ENCODE data around the gene PICK1. TPM values are rescaled to one million over a fixed set of nuclear protein-coding genes. Genes with fewer than 3 reads are reported as not detected.

The PICK1 gene
- total and polyA plus RNA-seq, 11 donors: 18.8 to 41.5 (median 22.8) TPM

GRCh38 chr22:38120359-38121110 lies 63.3 kb downstream of the PICK1 start:
- no peak for TF ChIP-seq CTCF (IDR thresholded peaks at IDR 0.05)
- TF ChIP-seq POLR2A (IDR thresholded peaks at IDR 0.05): no peak
- ATAC-seq (no peak), DNase-seq (peak in 1 of 5 donors; percentile 43)
- Histone ChIP-seq H3K4me3 (no peak overlapping the region), H3K36me3 (peaks cover 0 to 4% (median 0%) of the 10 kb centered on the region in 9 donors), H3K4me1 (no peaks in the 10 kb centered on the region), H3K27ac (no peak overlapping the region), H3K9me3 (no peaks in the 10 kb centered on the region), H3K27me3 (no peaks in the 10 kb centered on the region)
- 90 to 93% (median 92%) methylated on average over 22 to 28 of the region's 28 CpGs for WGBS, 4 donors
- intact Hi-C loops (cut with DNase I): no loop called here

GRCh38 chr22:38122616-38123015 lies 65.4 kb downstream of the PICK1 start:
- no peak for TF ChIP-seq POLR2A (IDR thresholded peaks at IDR 0.05)
- TF ChIP-seq CTCF (IDR thresholded peaks at IDR 0.05): no peak
- H3K9me3 ChIP-seq: no peaks in the 10 kb centered on the region
- 80 to 94% (median 92%) methylated on average over 4 to 6 of the region's 6 CpGs for WGBS, 4 donors
- DNase-seq (peak in 1 of 5 donors; percentile 45), ATAC-seq (no peak)
- H3K4me3 ChIP-seq: no peak overlapping the region
- no peaks in the 10 kb centered on the region for H3K27me3 ChIP-seq
- no peaks in the 10 kb centered on the region for H3K4me1 ChIP-seq
- H3K36me3 ChIP-seq: peaks cover 0 to 4% (median 0%) of the 10 kb centered on the region in 9 donors
- no peak overlapping the region for H3K27ac ChIP-seq
- intact Hi-C loops (cut with DNase I): no loop called here

DNA sequence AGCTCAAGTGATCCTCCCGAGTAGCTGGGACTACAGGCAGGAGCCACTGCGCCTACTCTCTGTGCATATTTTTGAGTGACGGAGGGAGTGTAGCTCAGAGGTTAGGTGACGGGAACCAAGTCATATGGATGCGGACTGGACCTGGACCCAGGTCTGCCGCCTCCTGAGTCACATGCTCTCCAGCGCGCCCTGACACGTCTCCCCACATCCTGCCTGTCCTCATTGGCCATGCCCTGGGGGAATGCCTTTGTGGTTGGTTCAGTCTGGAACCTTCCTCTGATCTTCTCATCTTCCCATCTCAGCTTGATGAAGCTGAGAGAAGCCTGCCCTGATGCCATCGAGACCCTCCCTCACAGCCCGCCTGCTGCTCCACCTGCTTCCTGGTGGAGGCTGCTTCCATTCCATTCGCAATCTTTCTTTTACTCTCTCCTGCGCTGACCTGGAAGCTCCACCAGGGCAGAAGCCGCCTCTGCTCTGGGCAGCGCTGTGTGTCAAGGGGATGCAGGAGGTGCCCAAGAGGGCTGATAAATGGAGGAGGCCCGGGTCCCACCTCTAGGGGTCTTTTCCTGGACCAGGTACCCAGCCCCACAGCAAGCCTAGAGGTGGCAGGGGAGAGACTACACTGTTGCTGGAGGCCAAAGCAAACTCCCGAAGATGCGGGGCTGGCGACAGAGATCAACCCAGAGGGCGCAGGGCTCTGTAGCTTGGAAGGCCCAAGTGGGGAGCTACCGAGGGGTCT lies 67.2 kb downstream of the PICK1 start:
- Histone ChIP-seq H3K4me3 (no peak overlapping the region), H3K4me1 (no peaks in the 10 kb centered on the region), H3K27me3 (no peaks in the 10 kb centered on the region), H3K9me3 (no peaks in the 10 kb centered on the region), H3K27ac (no peak overlapping the region), H3K36me3 (peaks cover 0 to 12% (median 0%) of the 10 kb centered on the region in 9 donors)
- DNase-seq (peak in 1 of 5 donors; percentile 35), ATAC-seq (no peak)
- intact Hi-C loops (cut with DNase I): no loop called here
- TF ChIP-seq POLR2A (IDR thresholded peaks at IDR 0.05): no peak
- no peak for TF ChIP-seq CTCF (IDR thresholded peaks at IDR 0.05)
- 95 to 96% (median 95%) methylated on average over 16 to 21 of the region's 21 CpGs for WGBS, 4 donors

DNA sequence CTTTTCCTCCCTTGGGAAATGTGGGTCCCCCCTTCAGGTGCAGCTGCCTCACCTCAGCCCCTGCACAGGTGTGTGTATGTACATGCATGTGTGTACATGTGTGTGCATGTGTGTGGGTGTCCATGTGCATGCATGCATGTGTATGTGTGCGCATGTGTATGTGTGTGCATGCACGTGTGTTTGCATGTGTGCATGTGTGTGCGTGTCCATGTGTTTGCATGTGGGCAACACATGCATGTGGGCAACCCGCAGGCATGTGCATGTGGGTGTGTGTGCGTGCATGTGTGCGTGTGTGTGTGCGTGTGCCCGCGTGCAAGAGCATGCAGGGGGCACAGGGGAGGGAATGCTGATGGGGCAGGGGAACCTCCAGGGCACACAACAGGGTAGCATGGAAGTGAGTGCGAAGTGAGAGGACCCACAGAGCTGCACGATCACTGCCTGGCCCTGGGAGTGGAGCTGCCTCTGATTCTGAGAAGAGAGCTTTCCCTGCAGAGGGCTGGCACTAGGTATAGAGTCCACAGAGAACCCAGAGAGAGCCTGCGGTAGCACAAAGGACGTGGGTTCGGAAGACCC lies 67.9 kb downstream of the PICK1 start:
- 91 to 96% (median 95%) methylated on average over 14 of the region's 14 CpGs for WGBS, 4 donors
- intact Hi-C loops (cut with DNase I): no loop called here
- no peaks in the 10 kb centered on the region for H3K27me3 ChIP-seq
- TF ChIP-seq CTCF (IDR thresholded peaks at IDR 0.05) (no peak), POLR2A (IDR thresholded peaks at IDR 0.05) (no peak)
- no peaks in the 10 kb centered on the region for H3K9me3 ChIP-seq
- peaks cover 0 to 17% (median 0%) of the 10 kb centered on the region in 9 donors for H3K36me3 ChIP-seq
- H3K4me3 ChIP-seq: no peak overlapping the region
- no peak overlapping the region for H3K27ac ChIP-seq
- ATAC-seq: no peak
- no peak for DNase-seq
- no peaks in the 10 kb centered on the region for H3K4me1 ChIP-seq
